ENCODE results near the gene CAMK2A.

GRCh38 chr5:150213530-150213929 lies 76.0 kb downstream of the CAMK2A start:
- TF ChIP-seq CTCF (IDR thresholded peaks at IDR 0.05 in 4 of 5, conservative IDR thresholded peaks at IDR 0.05 in 1 of 5), result no peak
- TF ChIP-seq POLR2A (IDR thresholded peaks at IDR 0.05), result no peak

Measured in gastrocnemius medialis (tissue), 4 donors.